ENCODE measurements around the gene ERC1. TPM values are rescaled to one million over a fixed set of nuclear protein-coding genes. Genes with fewer than 3 reads are reported as not detected.

The ERC1 gene
- total and polyA plus RNA-seq, 2 of the 4 experiments (the other 2 are of a cell fraction) = 11.6 to 25.6 TPM

DNA sequence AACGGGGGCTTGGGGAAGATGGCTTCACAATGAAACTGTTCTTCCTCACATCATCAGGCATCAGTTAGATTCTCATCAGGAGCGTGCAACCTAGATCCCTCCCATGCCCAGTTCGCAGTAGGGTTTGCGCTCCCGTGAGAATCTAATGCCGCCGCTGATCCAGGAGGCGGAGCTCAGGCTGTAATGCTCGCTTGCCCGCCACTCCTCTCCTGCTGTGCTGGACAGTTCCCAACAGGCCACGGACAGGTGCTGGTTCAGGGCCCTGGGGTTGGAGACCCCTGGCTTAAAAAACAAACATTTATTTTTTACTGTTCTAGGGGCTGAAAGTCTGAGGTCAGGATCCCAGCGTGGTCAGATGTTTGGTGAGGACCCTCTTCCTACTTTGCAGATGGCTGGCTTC, 422.9 kb downstream of the ERC1 start:
- no peaks in the 10 kb centered on the region for H4K20me1 ChIP-seq (ENCODE audit: insufficient read depth, low read length)
- no TSS peak for BruUV-seq (replicated peaks)
- DNase-seq (no peak), ATAC-seq (ENCODE audit: low read depth) (no peak)
- H2BK5ac ChIP-seq (ENCODE audit: low read depth, low read length, poor library complexity, severe bottlenecking) = no peak overlapping the region
- no peak overlapping the region for H2AK9ac ChIP-seq (replicated peaks; ENCODE audit: low read depth, low read length, poor library complexity)
- H3K27me3 ChIP-seq (ENCODE audit: control insufficient read depth, insufficient read depth, low read length) = no peaks in the 10 kb centered on the region
- no peak overlapping the region for H3K4me2 ChIP-seq (ENCODE audit: low read depth, low read length)
- H2BK20ac ChIP-seq (ENCODE audit: low read depth, low read length) = no peak overlapping the region
- POLR2A ChIA-PET (ENCODE audit: unreplicated experiment) = no interaction called here
- H3K9me1 ChIP-seq (ENCODE audit: insufficient read depth, low read length) = peaks cover 4% of the 10 kb centered on the region
- no peak overlapping the region for H3K4me3 ChIP-seq (ENCODE audit: insufficient read depth, low read depth, low read length)
- no peak overlapping the region for H2AFZ ChIP-seq (replicated peaks; ENCODE audit: low read length, poor library complexity)
- dilution Hi-C loops (cut with HindIII; ENCODE audit: low sequenced_read_pairs, unreplicated experiment) = no loop called here
- H3K36me3 ChIP-seq (ENCODE audit: control insufficient read depth, insufficient read depth, low read length) = peaks cover 7% of the 10 kb centered on the region
- in situ Hi-C loops (cut with MboI; ENCODE audit: low sequenced_read_pairs) = no loop called here
- TF ChIP-seq CHD1 (IDR thresholded peaks at IDR 0.05; ENCODE audit: low read depth, low read length) (no peak), MXI1 (IDR thresholded peaks at IDR 0.05; ENCODE audit: borderline replicate concordance, low read depth, low read length) (no peak), RFX5 (IDR thresholded peaks at IDR 0.05; ENCODE audit: low read depth, low read length) (no peak), MAZ (IDR thresholded peaks at IDR 0.05; ENCODE audit: borderline replicate concordance, low read depth, low read length) (no peak), RCOR1 (IDR thresholded peaks at IDR 0.05; ENCODE audit: insufficient replicate concordance, low read length) (no peak)
- no peak overlapping the region for H2BK15ac ChIP-seq (ENCODE audit: low read depth, low read length)
- H4K8ac ChIP-seq (ENCODE audit: low read depth in 2 of 2, low read length in 2 of 2) = no peak overlapping the region
- H3K4me1 ChIP-seq (ENCODE audit: control insufficient read depth, insufficient read depth, low read length) = no peaks in the 10 kb centered on the region
- no peak overlapping the region for H2BK120ac ChIP-seq (ENCODE audit: low read depth, low read length)
- CTCF ChIA-PET = no interaction called here
- intact Hi-C loops (cut with micrococcal nuclease) = no loop called here
- H3K56ac ChIP-seq (ENCODE audit: extremely low read depth, insufficient read depth, low read length) = no peak overlapping the region
- no peak overlapping the region for H3K14ac ChIP-seq (replicated peaks; ENCODE audit: low read depth, low read length)
- WGBS, 2 experiments (ENCODE audit: extremely low coverage in 2 of 2, insufficient read length in 1 of 2) = 100% methylated on average over 5 of the region's 12 CpGs; no CpG with 5 or more reads in 1 of the 2 experiments
- H2AK5ac ChIP-seq (ENCODE audit: low read depth, low read length) = no peak overlapping the region
- H3K23ac ChIP-seq (ENCODE audit: low read depth, low read length) = no peak overlapping the region
- H3K79me1 ChIP-seq (ENCODE audit: low read depth in 1 of 2, low read length in 2 of 2) = no peaks in the 10 kb centered on the region; a peak in 1 of 4 replicates
- H3K18ac ChIP-seq (ENCODE audit: low read depth, low read length) = no peak overlapping the region
- H3K9ac ChIP-seq (ENCODE audit: low read depth, low read length) = no peak overlapping the region
- H3K4ac ChIP-seq (ENCODE audit: low read depth, low read length) = no peak overlapping the region
- H4K5ac ChIP-seq (ENCODE audit: low read depth, low read length) = no peak overlapping the region
- H3K27ac ChIP-seq (ENCODE audit: insufficient read depth, low read length) = no peak overlapping the region
- H3K9me3 ChIP-seq (ENCODE audit: control insufficient read depth, insufficient read depth, low read length) = no peaks in the 10 kb centered on the region
- no peak overlapping the region for H4K91ac ChIP-seq (ENCODE audit: insufficient read depth, low read depth, low read length)
